ENCODE measurements around the gene YIPF2.

DNA sequence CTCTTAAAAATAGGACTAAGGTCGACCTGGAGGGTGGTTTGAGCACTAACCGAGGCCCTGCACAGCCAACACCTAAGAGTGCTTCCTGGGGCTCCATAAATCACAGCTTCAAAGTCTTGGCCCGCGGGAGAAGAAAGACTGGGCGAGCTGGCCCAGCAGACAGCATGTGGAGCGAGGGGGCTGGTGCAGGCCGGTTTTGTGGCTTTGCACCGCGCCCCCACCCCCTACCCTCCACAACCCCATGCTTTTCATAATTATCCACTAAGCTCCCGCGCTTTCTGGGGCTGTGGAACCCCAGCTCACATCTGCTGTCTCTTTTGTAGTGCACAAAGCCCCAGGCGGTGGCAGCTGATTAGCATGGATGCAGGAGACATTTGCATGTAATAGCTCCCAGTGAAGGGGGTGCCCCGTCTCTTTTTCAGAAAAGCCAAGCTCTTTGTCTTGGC is 40.0 kb downstream of the YIPF2 start:
- TF ChIP-seq, protein P1, sequence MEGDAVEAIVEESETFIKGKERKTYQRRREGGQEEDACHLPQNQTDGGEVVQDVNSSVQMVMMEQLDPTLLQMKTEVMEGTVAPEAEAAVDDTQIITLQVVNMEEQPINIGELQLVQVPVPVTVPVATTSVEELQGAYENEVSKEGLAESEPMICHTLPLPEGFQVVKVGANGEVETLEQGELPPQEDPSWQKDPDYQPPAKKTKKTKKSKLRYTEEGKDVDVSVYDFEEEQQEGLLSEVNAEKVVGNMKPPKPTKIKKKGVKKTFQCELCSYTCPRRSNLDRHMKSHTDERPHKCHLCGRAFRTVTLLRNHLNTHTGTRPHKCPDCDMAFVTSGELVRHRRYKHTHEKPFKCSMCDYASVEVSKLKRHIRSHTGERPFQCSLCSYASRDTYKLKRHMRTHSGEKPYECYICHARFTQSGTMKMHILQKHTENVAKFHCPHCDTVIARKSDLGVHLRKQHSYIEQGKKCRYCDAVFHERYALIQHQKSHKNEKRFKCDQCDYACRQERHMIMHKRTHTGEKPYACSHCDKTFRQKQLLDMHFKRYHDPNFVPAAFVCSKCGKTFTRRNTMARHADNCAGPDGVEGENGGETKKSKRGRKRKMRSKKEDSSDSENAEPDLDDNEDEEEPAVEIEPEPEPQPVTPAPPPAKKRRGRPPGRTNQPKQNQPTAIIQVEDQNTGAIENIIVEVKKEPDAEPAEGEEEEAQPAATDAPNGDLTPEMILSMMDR (IDR thresholded peaks at IDR 0.05) = no peak
- TF ChIP-seq ZFX (IDR thresholded peaks at IDR 0.05; ENCODE audit: borderline replicate concordance) = no peak

Measured in 22Rv1 (cell line).